Brain microvascular endothelial cell (primary cell): ENCODE measurements around the gene RGS7BP.

ENCODE experiments used
- DNase-seq: peaks from one replicate; pipeline ENCODE4 v3.0.0-alpha.2; 2020
- H3K27ac ChIP-seq: fragments of 250-450 bp; sonication (Bioruptor Pico); 2 replicates; pipeline ENCODE4 v1.5.1; 2020; ENCODE audit warnings: mild to moderate bottlenecking, moderate library complexity
- H3K27me3 ChIP-seq: fragments of 250-450 bp; sonication (Bioruptor Pico); replicated peaks from 2 replicates; pipeline ENCODE4 v1.5.1; 2020; ENCODE audit warnings: mild to moderate bottlenecking
- H3K36me3 ChIP-seq: fragments of 250-450 bp; sonication (Bioruptor Pico); replicated peaks from 2 replicates; pipeline ENCODE4 v1.5.1; 2020; ENCODE audit warnings: mild to moderate bottlenecking
- H3K4me3 ChIP-seq: 2 replicates; pipeline ENCODE4 v1.5.1; 2011; ENCODE audit warnings: low read depth, mild to moderate bottlenecking, control low read depth, low read length, moderate library complexity
- CTCF ChIP-seq: IDR thresholded peaks from 2 replicates; pipeline ENCODE4 v1.5.1; 2011; ENCODE audit warnings: low read depth, mild to moderate bottlenecking, moderate library complexity, low read length, control low read depth, inconsistent platforms; ENCODE audit errors: missing control alignments
- in situ Hi-C: cut with HindIII; loops from 2 replicates; pipeline ENCODE4 v1.10.0; 2017; ENCODE audit warnings: low sequenced_read_pairs, low pct_ligation_motif_present

RGS7BP gene

GRCh38 chr5:64587370-64587769 lies 81.6 kb downstream of the RGS7BP start:
- no peaks in the 10 kb centered on the region for H3K36me3 ChIP-seq
- H3K27ac ChIP-seq: no peak overlapping the region
- in situ Hi-C loops: no loop called here
- no peaks in the 10 kb centered on the region for H3K27me3 ChIP-seq
- no peak overlapping the region for H3K4me3 ChIP-seq
- DNase-seq: no peak
- TF ChIP-seq CTCF: no peak

GRCh38 chr5:64592730-64593341 lies 87.0 kb downstream of the RGS7BP start:
- Histone ChIP-seq H3K27ac (no peak overlapping the region), H3K4me3 (no peak overlapping the region), H3K36me3 (no peaks in the 10 kb centered on the region), H3K27me3 (no peaks in the 10 kb centered on the region)
- DNase-seq: no peak
- no peak for TF ChIP-seq CTCF
- in situ Hi-C loops: no loop called here

- no peak for TF ChIP-seq CTCF
- in situ Hi-C loops: no loop called here
- Histone ChIP-seq H3K4me3 (no peak overlapping the region), H3K36me3 (no peaks in the 10 kb centered on the region), H3K27ac (no peak overlapping the region), H3K27me3 (no peaks in the 10 kb centered on the region)
- no peak for DNase-seq
These were observed 88.2 kb downstream of the RGS7BP start for GRCh38 chr5:64594025-64594424.

- Histone ChIP-seq H3K27me3 (no peaks in the 10 kb centered on the region), H3K36me3 (no peaks in the 10 kb centered on the region), H3K4me3 (no peak overlapping the region), H3K27ac (no peak overlapping the region)
- TF ChIP-seq CTCF: no peak
- no peak for DNase-seq
- in situ Hi-C loops: no loop called here
These were observed 88.8 kb downstream of the RGS7BP start for GRCh38 chr5:64594601-64595000.

- in situ Hi-C loops: no loop called here
- no peak overlapping the region for H3K4me3 ChIP-seq
These were observed 89.4 kb downstream of the RGS7BP start for GRCh38 chr5:64595031-64595855.

More at GRCh38 chr5:64595031-64595855, 89.4 kb downstream of the RGS7BP start:
- H3K36me3 ChIP-seq: no peaks in the 10 kb centered on the region
- H3K27ac ChIP-seq: no peak overlapping the region
- no peaks in the 10 kb centered on the region for H3K27me3 ChIP-seq
- TF ChIP-seq CTCF: peak; percentile 63
- DNase-seq: no peak
